Measurements from ENCODE around the gene NUBPL.
"Not testable (repeated sequence)": the region's sequence is repeated elsewhere in the genome, so short reads cannot be mapped to it uniquely, and the experiment has no call there.

NUBPL gene

GRCh38 chr14:31578266-31578665 is 17.1 kb downstream of the NUBPL start:
- DNase-seq (ENCODE audit: low read depth in 2 of 2), result no peak

DNA sequence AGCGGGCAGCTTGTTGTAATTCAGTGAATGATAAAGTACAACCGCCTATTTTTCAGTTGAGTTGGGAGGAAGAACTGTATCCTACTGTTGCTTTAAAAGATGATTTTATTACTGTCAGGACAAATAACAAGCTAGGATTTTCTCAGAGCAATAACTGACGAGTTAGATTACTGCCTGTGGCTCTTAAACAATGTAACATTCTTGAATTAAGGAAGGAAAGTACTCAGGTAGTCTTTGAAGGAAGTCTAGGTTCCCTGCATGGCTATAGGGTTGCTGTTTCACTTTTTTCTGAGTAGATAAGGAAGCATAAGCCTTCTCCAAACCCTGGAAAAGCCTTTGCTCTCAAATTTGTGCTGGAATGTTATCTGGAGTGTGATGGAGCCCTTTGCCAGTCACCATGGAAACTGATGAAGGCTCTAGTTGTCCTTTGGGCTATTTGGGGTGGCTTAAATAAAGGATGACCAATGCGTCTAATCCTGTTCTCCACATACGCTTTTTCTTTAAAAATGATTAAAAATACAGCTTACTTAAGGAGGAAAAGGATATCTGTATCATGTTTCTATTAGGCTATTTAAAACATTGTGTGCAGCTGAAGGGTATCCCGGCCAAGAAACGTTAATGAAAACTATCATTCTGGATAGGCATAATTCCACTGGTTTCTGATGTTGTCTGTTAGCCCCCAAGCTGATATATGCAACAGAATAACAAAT is 17.7 kb downstream of the NUBPL start:
- no peak for DNase-seq (ENCODE audit: low read depth in 2 of 2)

DNA sequence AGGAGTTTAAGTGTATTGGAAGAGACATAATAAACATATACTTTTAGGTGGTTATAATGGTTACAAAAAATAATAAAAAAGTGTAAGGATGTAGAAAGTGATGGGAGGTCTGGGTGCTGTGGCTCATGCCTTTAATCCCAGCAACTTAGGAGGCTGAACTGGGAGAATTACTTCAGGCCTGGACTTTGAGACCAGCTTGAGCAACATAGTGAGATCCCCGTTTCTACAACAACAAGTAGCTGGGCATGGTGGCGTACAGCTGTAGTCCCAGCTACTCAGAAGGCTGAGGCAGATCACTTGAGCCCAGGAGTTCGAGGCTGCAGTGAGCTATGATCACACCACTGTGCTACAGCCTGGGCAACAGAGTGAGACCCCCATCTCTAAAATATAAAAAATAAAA is 19.0 kb downstream of the NUBPL start:
- no peak for DNase-seq (ENCODE audit: low read depth in 2 of 2)

GRCh38 chr14:31582286-31582691 is 21.1 kb downstream of the NUBPL start:
- no peak for DNase-seq (ENCODE audit: low read depth in 2 of 2)

GRCh38 chr14:31582836-31583452 is 21.7 kb downstream of the NUBPL start:
- no peak for DNase-seq (ENCODE audit: low read depth in 2 of 2)

- no peak for DNase-seq (ENCODE audit: low read depth in 2 of 2)
These were observed 29.0 kb downstream of the NUBPL start for GRCh38 chr14:31590206-31590605.

DNA sequence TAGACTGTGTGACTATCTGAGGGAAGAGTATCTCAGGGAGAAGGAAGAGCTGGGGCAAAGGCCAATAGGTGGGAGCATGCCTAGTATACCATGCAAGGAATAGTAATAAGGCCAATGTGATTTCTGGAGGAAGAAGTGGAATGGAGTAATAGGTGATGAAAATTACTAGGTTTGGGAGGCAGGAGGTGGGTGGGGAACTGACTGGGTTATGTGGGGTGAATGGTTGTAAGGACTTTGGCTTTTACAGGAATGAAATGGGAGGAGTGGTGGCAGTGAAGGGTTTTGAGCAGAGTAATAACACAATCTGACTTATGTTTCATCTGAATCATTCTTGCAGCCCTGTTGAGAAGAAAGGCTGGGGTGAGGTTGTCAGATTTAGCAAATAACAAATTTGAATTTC is 30.9 kb downstream of the NUBPL start:
- DNase-seq (ENCODE audit: low read depth in 2 of 2), result no peak

- DNase-seq (ENCODE audit: low read depth in 2 of 2), result no peak
These were observed 31.4 kb downstream of the NUBPL start for GRCh38 chr14:31592631-31593030.

DNA sequence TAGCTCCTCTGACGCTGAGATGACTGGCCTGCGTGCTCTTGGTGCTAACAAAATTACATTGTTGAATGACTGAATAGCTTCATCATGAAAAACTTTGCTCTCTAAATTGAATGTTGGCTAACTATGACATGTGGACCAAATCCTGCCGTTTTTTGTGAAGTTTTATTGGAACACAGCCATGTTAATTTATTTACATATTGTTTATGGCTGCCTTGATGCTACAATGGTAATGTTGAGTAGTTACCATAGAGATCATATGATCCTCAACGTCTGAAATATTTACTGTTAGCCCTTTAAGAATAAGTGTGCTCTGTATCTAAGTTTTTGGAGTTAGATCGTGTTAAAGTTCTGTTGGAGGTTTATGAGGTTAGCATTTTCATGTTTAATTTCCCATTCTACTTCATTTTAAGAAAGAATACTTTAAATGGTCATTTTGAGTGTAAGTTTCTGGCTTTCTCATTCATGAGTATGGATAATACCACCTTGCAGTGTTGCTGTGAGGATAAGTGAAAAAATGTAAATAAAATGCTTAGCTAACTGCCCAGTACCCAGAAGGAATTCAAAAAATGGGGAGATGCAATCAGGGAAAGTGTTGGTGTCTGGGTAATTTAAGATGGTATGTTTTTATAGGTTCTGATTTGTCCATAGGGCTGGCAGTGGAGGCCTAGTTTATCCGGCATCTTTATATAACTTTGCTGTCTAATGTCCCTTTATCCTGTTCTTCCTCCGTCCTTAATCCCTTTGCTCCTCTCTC is 35.3 kb downstream of the NUBPL start:
- no peak for DNase-seq (ENCODE audit: low read depth in 2 of 2)

GRCh38 chr14:31605702-31606101 is 44.5 kb downstream of the NUBPL start:
- DNase-seq (ENCODE audit: low read depth in 2 of 2), result no peak

- no peak for DNase-seq (ENCODE audit: low read depth in 2 of 2)
These were observed 50.7 kb downstream of the NUBPL start for GRCh38 chr14:31611778-31612433.

DNA sequence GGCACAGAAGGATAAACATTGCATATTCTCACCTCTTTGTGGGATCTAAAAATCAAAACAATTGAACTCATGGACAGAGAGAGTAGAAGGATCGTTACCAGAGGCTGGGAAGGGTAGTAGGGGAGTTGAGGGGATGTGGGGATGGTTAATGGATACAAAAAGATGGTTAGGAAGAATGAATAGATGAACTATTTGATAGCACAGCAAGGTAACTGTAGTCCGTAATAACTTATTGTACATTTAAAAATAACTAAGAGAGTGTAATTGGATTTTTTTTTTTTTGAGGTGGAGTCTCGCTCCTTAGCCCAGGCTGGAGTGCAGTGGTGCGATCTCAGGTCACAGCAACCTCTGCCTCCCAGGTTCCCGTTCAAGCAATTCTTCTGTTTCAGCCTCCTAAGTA is 52.0 kb downstream of the NUBPL start:
- DNase-seq (ENCODE audit: low read depth in 2 of 2), result no peak

DNA sequence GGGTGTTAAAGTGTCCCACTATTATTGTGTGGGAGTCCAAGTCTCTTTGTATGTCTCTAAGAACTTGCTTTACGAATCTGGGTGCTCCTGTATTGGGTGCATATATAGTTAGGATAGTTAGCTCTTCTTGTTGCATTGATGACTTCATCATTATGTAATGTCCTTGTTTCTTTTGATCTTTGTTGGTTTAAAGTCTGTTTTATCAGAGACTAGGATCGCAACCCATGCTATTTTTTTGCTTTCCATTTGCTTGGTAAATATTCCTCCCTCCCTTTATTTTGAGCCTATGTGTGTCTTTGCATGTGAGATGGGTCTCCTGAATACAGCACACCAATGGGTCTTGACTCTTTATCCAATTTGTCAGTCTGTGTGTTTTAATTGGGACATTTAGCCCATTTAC is 57.7 kb downstream of the NUBPL start:
- DNase-seq (ENCODE audit: low read depth in 2 of 2), result not testable (repeated sequence)

GRCh38 chr14:31619440-31619839 is 58.2 kb downstream of the NUBPL start:
- no peak for DNase-seq (ENCODE audit: low read depth in 2 of 2)

DNA sequence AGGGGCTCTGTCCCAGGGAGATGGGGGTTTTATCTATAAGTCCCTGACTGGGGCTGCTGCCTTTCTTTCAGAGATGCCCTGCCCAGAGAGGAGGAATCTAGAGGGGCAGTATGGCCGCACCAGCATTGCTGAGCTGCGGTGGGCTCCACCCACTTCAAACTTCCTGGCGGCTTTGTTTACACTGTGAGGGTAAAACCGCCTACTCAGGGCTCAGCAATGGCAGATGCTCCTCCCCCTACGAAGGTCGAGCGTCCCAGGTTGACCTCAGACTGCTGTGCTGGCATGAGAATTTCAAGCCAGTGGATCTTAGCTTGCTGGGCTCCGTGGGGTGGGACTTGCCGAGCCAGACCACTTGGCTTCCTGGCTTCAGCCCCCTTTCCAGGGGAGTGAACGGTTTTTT is 59.7 kb downstream of the NUBPL start:
- DNase-seq (ENCODE audit: low read depth in 2 of 2), result not testable (repeated sequence)

GRCh38 chr14:31622060-31622459 is 60.9 kb downstream of the NUBPL start:
- no peak for DNase-seq (ENCODE audit: low read depth in 2 of 2)

DNA sequence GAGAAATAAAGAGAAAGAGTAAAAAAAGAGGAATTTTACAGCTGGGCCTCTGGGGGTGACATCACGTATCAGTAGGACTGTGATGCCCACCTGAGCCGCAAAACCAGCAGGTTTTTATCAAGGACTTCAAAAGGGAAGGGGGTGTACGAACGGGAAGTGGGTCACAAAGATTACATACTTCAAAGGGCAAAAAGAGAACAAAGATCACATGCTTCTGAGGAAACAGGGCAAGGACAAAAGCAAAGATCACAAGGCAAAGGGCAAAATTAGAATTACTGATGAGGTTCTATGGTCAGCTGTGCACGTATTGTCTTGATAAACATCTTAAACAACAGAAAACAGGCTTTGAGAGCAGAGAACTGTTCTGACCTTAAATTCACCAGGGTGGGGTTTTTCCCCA is 91.7 kb downstream of the NUBPL start:
- DNase-seq (ENCODE audit: low read depth in 2 of 2), result not testable (repeated sequence)

- no peak for DNase-seq (ENCODE audit: low read depth in 2 of 2)
These were observed 96.7 kb downstream of the NUBPL start for GRCh38 chr14:31657917-31658316.

GRCh38 chr14:31659278-31659677 is 98.1 kb downstream of the NUBPL start:
- DNase-seq (ENCODE audit: low read depth in 2 of 2), result no peak

GRCh38 chr14:31660191-31660590 is 99.0 kb downstream of the NUBPL start:
- DNase-seq (ENCODE audit: low read depth in 2 of 2), result no peak

- DNase-seq (ENCODE audit: low read depth in 2 of 2), result no peak
These were observed 99.5 kb downstream of the NUBPL start for GRCh38 chr14:31660728-31661127.

- DNase-seq (ENCODE audit: low read depth in 2 of 2), result no peak
These were observed 107.1 kb downstream of the NUBPL start for GRCh38 chr14:31668348-31668747.

Data from activated CD8-positive, alpha-beta memory T cell treated with anti-CD3 and anti-CD28 coated beads for 4 hours (primary cell).